WERI-Rb-1 (cell line): Measurements from ENCODE around the gene EPAS1.

ENCODE experiments used
- DNase-seq: peaks from one replicate; pipeline ENCODE4 v3.0.0-alpha.2; 2020
- H3K27ac ChIP-seq: fragments of 250-450 bp; sonication (Bioruptor Pico); 2 replicates; pipeline ENCODE4 v1.5.1; 2020; ENCODE audit warnings: mild to moderate bottlenecking, moderate library complexity
- H3K27me3 ChIP-seq: fragments of 250-450 bp; sonication (Bioruptor Pico); 2 replicates; pipeline ENCODE4 v1.5.1; 2021; ENCODE audit warnings: mild to moderate bottlenecking, low read depth, moderate library complexity; ENCODE audit not compliant: insufficient read depth, severe bottlenecking
- H3K36me3 ChIP-seq: fragments of 250-450 bp; sonication (Bioruptor Pico); 2 replicates; pipeline ENCODE4 v1.5.1; 2020; ENCODE audit warnings: mild to moderate bottlenecking, moderate library complexity
- H3K4me3 ChIP-seq: 2 replicates; pipeline ENCODE4 v1.5.1; 2011; ENCODE audit warnings: low read depth, mild to moderate bottlenecking, control low read depth, low read length
- H3K9me3 ChIP-seq: fragments of 250-450 bp; sonication (Bioruptor Pico); 2 replicates; pipeline ENCODE4 v1.5.1; 2021; ENCODE audit warnings: mild to moderate bottlenecking, moderate library complexity; ENCODE audit not compliant: severe bottlenecking
- CTCF ChIP-seq: IDR thresholded peaks from 2 replicates; pipeline ENCODE4 v1.5.1; 2011; ENCODE audit warnings: low read depth, mild to moderate bottlenecking, control low read depth, inconsistent platforms, low read length

EPAS1 gene

GRCh38 chr2:46402874-46403273 lies 105.7 kb downstream of the EPAS1 start:
- H3K9me3 ChIP-seq = no peaks in the 10 kb centered on the region
- no peak overlapping the region for H3K4me3 ChIP-seq
- no peaks in the 10 kb centered on the region for H3K36me3 ChIP-seq
- TF ChIP-seq CTCF = no peak
- no peak overlapping the region for H3K27ac ChIP-seq
- no peak for DNase-seq
- no peaks in the 10 kb centered on the region for H3K27me3 ChIP-seq

- no peak for TF ChIP-seq CTCF
- no peaks in the 10 kb centered on the region for H3K27me3 ChIP-seq
- no peak overlapping the region for H3K27ac ChIP-seq
- no peak for DNase-seq
- no peaks in the 10 kb centered on the region for H3K36me3 ChIP-seq
- H3K9me3 ChIP-seq = no peaks in the 10 kb centered on the region
- H3K4me3 ChIP-seq = no peak overlapping the region
Measured at GRCh38 chr2:46404181-46404759, 107.1 kb downstream of the EPAS1 start.

GRCh38 chr2:46407852-46408455 lies 110.7 kb downstream of the EPAS1 start:
- no peaks in the 10 kb centered on the region for H3K36me3 ChIP-seq
- H3K4me3 ChIP-seq = no peak overlapping the region
- no peak for DNase-seq
- TF ChIP-seq CTCF = no peak
- no peaks in the 10 kb centered on the region for H3K9me3 ChIP-seq
- H3K27me3 ChIP-seq = no peaks in the 10 kb centered on the region
- H3K27ac ChIP-seq = no peak overlapping the region

GRCh38 chr2:46409756-46410155 lies 112.5 kb downstream of the EPAS1 start:
- Histone ChIP-seq H3K9me3 (no peaks in the 10 kb centered on the region), H3K36me3 (no peaks in the 10 kb centered on the region), H3K27me3 (no peaks in the 10 kb centered on the region), H3K27ac (no peak overlapping the region), H3K4me3 (no peak overlapping the region)
- DNase-seq = no peak
- TF ChIP-seq CTCF = no peak

- DNase-seq = no peak
- Histone ChIP-seq H3K27ac (no peak overlapping the region), H3K4me3 (no peak overlapping the region), H3K36me3 (no peaks in the 10 kb centered on the region), H3K9me3 (no peaks in the 10 kb centered on the region), H3K27me3 (no peaks in the 10 kb centered on the region)
- no peak for TF ChIP-seq CTCF
Measured at GRCh38 chr2:46410273-46411244, 113.4 kb downstream of the EPAS1 start.
